ENCODE measurements around the gene MAP3K5.
"Not testable (repeated sequence)": the region's sequence is repeated elsewhere in the genome, so short reads cannot be mapped to it uniquely, and the experiment has no call there.

The MAP3K5 gene

DNA sequence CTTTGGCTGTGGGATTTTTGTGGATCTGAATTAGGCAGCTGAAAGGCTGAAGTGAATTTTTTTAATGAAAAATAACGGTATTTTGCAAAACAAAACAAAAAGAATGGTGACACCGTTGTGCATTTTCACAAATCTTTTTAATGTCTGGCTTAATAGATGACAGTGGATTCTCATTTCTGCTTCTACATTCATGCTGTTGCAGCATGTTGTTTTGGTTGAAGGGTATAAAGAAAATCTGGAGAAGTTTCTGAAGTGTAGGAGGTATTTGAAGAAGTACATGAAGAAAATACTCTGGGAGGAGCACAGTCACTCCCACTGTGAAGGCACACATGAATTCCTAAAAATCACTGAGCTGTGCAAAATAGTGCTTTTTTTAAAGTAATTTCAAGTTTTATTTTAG, 3.1 kb upstream of the MAP3K5 start:
- no peak for DNase-seq

DNA sequence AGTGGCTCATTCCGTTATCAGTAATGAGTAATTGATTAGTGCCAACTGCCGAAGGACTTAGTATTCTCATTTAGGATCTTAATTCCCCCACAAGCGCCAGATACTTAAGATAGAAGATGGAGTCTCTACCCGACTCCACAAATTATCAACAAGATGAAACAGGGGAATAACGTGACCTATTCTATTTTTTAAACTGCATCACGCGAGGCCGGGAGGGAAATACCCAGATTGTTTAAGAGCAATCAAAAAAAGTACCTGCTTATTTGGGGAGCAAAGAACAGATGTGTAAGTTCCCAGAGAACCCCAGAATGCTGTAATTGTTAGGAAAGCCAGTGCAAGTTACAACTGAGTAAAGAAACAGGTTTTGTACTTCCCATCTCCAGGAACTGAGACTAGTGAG, 1.1 kb upstream of the MAP3K5 start:
- DNase-seq, result no peak

DNA sequence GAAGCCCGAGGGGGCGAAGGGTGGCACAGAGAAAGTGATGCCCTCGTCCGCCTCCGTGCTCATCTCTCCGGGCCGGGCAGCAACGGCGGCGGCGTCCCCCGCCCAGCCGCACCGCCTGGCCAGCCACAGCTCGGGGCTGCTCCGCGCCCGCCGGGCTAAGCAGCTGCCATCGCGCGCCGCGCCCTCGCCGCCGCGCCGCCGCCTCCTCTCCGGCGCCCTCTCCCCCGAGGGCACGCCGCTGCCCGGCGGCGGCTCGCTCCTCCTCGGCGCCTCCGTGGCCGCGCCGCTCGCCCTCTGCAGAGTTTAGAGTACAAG, 225 bp downstream of the MAP3K5 start:
- DNase-seq, result peak; percentile 83

DNA sequence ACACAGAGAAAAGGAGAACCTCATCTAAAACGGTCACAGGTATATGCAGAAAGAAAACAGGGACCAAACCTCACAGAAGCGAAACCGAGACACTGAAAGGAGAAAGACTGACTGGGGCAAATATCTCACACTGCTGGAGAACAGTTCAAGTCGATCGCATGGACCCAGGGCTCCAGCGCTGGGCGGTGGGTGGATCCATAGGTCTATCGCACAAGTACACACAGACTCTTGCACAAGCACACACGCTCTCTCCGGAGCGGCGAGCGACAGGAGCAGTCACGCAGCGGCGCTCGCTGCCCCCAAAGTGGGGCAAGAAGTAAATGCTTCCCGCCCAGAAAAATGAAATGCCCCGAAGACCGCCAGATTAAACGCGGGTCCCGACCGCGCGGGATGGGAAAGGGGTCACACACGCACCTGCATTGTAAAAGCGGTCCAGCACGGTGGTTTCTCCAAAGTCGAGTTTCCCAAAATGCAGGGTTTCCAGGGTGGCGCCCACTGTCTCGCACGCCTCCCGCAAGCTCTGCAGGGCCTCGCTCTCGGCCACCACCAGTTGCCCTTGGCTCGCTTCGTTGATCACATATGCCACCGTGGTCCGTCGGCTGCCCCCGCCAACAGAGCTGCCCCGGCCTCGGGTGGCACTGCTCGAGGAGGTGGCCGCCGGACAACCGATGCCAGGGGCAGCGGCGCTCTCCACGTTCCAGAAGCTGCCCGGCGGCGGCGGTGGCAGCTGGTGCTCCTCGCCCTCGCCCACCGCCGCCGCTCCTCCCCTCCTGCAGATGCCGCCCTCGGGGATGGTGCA, 782 bp downstream of the MAP3K5 start:
- DNase-seq, result peak; percentile 84

DNA sequence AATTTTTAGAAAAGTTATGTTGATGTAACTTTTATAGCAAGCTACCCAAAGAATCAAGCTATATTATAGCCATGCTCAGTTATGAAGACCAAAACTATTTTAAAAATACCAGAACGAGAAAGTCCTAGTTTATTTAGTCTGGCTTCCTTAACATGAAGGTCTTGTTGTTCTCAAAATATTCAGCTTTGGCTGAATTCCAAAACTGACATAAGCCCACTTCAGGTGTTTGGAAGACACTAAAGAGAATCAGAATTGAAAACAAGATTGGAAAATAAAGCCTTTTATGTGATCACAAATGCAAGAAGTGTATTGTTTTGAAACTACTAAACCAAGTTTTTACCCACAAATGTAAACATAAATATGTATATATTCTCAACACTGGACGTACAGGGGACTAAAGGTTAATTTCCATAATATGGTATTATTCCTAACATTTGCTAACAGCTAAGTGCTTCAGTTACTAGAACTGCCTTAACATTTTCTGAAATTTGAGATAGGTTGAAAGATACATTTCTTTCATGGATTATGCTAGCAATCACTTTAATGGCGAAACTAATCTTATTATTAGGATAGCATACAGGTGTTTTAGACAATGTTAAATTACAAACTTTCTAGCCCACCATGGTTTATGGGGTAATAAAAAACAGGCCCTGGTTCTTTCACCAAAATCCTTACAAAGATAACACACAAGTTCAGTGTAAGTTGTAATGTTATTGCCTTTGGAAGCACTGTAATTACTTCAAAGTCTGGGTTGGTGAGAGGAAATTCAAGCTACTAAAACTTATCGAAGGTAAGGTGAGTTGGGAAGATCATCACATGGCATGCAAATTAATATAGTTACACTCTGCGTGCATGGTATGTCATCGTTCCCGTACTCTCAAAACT, 1.6 kb downstream of the MAP3K5 start:
- no peak for DNase-seq

DNA sequence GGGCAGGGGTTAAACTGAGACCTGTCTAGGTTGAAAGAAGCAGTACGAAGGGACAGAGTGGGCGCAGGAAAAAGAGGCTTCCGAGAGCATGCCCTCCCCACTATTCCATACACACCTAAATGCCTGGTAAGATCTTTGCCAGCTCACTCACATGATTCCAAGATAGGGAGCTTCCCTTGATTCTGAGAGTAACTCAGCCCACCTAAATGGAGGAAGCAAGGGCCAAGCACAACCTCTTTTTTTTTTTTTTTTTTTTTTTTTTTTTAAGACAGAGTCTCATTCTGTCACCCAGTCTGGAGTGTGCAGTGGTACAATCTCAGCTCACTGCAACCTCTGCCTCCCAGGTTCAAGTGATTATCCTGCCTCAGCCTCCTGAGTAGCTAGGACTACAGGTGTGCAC, 2.8 kb downstream of the MAP3K5 start:
- DNase-seq, result not testable (repeated sequence)

DNA sequence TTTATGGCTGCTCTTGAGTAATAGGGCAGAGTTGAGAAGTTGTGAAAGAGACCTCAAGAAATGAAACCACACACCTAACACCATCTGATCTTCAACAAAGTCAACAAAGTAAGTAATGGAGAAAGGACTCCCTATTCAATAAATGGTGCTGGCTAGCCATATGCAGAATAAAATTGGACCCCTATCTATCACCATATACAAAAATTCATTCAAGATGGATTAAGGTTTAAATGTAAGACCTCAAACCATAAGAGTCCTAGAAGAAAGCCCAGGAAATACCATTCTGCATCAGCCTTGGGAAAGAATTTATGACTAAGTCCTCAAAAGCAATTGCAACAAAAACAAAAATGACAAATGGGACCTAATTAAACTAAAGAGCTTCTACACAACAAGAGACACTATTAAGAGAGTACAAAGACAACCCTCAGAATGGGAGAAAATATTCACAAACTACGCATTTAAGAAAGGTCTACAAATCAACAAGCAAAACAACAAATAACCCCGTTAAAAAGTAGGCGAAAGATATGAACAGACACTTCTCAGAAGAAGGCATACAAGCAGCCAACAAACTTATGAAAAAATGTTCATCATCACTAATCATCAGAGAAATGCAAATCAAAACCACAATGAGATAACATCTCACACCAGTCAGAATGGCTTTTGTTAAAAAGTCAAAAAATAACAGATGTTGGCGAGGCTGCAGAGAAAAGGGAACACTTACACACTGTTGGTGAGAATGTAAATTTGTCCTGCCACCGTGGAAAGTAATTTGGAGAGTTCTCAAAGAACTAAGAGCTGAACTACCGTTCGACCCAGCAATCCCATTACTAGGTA, 4.0 kb downstream of the MAP3K5 start:
- DNase-seq, result no peak

DNA sequence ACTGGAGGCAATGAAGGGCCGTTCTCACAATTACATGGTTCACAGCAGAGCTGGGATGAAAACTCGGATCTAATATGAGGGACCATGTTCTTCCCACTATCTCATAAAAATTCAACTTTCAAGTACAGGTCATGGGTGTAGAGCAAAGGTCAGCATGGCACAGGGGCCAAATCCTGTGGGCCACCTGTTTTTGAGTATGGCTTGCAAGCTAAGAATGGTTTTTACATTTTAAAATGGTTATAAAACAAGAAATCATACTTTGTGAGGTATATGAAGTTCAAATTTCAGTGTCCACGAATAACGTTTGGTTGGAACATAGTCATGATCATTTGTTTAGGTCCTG, 4.6 kb downstream of the MAP3K5 start:
- DNase-seq, result no peak

DNA sequence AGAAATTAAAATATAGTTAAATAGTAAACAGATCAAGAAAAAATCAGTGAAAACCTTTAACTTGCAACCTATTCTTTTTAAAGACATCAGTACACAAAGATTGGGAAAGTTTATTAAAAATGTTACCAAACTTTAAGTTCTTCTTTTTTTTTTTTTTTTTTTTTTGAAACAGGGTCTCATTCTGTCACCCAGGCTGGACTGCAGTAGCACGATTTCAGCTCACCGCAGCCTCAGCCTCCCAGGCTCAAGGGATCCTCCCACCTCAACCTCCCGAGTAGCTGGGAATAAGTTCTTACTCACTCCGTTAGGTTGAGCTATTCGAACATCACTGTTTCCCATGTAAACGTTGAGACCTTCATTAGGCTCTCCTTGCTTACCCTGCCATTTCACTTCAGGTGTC, 5.6 kb downstream of the MAP3K5 start:
- DNase-seq, result no peak

DNA sequence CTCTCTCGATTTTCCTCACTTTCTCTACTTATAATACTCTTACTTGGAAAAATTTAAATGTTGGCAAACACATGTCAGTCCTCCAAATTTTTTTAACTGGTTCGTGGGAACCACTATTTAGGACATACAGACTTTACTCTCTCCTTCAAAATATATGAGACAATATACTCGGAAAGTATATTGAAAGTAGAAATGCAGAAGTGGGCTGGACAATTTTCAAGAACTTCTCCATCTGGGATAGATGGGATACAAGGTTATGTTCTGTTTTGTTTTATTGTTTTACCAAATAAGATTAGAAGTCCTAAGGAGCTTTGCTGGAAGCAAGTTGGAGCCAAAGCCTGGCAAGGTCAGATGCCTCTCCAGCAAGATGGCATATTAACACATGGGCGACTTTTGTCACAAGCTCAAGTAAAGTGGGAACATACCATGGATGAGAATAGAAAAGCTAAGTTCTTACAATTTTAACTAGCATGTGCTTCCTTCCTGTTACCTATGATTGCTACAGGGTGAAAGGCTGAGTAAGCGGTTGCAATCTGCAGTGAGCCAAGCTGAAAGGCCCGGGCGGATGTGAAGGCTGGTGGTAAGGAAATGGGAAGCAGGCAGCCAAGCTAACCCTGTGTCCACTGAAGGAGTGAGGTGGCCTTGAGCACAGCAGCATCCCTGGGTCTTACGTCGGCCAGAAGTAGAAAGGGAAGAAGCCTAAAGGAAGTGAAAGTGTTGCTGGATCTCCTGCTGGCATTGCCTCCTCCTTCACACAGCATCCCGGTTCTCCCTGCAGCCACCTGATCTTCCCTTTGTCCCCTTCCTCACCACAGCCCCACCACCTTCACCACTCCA, 7.1 kb downstream of the MAP3K5 start:
- no peak for DNase-seq

DNA sequence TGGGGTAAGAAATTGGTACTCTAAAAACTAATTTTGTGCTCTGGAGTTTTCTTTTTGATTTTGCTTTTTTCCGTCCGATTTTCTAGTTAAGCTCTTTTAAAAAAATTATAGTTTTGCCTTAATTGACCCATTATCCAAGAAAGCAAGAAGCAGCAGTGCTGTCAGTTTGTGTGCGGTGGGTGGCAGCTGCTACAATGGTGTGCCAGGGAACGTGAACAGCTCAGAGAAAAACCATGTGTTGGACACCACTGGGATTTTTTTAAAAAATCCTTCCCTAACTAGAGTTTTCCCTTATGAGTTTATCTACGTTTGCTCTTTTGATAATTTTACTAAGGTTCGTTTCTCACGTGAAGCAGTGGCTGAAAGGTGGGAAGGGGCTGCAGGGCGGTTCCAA, 8.0 kb downstream of the MAP3K5 start:
- DNase-seq, result no peak

DNA sequence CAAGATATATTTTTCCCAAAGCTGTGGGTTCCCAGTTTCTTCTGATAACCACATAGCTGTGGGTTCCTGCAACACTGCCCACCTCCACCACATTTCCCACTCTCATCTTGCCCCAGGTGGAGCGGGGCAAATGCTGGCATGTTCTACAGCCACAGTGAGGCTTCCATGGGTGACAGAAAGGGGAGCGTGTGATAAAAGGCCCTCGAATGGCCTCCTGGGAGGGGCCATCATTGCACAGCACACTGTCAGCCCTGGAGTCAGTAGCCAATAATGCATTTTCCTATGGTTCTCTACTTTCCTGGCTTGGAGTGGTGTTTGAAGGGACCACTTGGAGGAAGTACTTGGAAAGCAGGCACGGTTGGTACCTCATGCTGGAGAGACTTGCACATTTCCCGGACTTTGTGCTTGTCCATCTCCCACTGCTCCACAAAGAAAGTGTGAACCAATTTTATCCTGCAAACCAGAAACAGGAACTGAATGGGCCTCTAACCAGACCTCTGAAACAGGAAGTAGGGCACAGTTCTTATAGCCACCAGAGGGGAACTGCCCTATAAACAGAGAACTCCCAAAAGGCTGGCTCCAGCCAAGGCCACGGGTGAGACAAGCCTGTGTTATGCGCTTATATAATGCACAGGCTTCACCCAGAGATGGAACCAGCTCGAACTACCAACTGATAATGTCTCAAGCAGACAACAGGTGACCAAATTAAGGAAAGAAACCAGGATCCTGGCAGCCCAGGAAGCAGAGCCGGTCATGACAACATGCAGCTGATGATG, 8.6 kb downstream of the MAP3K5 start:
- DNase-seq, result no peak

DNA sequence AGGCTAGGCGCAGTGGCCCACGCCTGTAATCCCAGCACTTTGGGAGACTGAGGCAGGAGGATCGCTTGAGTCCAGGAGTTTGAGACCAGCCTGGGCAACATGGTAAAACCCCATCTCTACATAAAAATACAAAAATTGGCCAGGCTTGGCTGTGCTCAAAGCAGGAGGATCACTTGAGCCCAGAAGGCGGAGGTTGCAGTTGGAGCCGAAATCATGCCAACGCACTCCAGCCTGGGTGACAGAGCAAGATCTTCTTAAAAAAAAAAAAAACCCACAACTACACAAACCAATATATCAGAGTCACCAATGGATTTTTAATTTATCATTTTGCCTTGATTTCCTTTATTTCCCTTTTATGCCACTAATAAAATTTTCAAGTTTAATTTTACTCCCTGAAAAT, 9.3 kb downstream of the MAP3K5 start:
- DNase-seq, result no peak

DNA sequence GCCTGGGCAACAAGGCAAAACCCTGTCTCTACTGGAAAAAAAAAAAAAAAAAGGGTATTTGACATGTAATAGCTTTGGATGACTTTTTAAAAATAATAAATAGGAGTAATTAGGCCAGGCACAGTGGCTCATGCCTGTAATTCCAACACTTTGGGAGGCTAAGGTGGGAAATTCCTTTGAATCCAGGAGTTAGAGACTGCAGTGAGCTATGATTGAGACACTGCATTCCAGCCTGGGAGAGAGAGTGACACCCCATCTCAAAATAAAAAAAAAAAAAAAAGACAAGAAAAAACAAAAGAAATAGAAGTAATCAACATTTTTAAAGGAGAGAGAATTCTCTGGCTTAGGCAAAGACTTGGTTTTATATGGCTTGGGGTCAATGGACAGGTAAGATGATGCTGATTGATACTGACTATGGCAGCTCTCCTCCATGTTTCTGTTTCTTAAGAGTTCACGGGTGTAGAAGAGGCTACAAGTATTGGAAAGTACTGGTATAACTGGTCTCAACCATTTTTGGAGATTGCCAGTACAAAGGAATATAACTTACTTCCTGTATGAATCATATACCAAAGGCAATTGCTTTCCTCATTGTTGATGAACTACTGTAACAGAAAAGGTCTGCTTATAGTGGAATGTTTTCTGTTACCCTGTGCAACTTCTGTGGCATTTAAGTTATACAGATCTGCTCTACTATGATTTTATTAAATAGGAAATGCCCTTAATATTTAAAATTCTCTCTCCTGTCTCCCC, 10.1 kb downstream of the MAP3K5 start:
- DNase-seq, result no peak

DNA sequence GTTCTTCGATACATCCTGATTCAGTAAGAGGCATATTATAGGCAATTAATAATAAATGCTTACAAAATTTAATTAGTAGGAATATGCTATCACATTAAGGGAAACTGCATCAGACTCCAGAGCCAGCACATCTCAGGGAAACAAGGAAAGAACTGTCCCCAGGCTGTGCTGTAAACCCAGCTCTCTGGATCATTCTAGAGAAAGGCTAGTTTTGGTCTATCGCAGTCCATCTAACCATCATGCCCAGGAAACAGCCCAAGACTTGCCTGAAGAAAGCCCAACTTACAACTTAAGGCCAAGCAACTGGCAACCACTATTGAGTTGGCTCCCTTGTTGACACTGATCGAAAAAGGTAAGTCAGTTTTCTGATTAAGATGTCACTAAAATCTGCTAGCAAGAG, 11.3 kb downstream of the MAP3K5 start:
- no peak for DNase-seq

DNA sequence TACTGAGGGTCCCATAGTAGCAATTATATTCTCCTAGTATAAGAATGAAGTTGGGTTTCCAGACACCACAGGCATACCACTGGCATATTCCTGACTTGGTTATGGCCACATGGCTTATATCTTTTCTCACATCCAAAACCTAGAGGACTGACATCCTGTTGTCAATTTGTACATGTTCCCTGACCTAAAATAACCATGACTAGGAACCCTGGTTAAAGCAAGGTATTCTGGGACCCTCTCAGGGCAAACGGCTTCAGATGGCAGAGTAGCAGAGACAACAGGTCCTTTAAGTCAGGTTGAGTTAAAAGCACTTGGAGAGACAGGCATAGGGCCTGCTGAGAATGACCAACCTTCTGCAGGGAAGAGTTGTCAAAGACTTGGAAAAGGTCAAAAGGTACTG, 12.6 kb downstream of the MAP3K5 start:
- no peak for DNase-seq

DNA sequence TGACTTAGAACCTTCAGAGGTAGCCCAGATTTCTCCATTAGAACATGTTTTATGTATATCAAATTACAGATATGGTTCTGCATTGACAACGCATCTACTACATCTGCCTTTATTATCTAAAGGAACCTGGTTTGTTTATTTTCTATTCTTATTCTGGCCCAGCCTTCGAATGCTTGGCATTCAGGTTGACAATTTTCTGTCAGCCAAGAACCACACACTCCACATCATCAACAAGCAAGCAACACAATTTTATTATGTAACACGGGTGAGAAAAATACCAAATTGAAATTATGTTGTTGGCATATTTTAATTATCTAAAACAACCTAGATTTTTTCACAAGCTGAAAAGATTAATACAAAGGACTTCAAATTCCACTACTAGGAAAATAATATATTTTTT, 14.6 kb downstream of the MAP3K5 start:
- no peak for DNase-seq

DNA sequence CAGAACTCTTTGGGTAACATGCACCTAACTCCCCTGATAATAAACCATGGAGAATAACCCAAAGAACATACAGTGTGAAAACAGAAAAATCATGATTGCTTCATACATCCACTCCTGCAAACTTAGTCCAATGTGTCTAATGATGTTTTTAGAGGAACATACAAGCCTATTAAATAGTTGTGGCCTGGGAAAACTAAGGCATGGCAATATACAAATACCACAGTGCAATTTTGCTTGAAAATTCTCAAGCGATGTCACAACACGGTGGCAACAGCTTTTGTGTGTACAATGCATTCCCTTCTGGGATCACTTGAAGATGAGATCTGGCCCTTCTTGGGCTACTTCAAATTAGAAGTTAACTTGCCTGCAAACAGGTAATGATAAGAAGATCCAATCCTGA, 16.7 kb downstream of the MAP3K5 start:
- no peak for DNase-seq

DNA sequence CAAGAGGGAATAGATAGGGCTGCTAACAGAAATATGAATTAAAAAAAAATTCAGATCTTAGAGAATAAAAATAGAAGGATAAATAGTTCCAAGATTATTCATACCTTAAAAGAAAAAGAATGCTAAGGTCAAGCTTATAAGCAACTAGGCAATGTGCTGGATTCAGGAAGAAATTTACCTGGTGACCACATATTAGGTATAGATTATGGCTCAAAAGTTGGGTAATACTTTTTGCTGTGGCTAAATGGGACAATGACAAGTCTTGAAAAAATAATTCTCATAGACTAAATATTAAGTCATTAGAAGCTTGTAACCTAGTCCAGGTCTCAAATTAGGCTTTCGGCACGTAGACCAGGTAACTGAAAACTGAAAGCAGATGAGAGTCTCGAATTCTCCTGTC, 17.2 kb downstream of the MAP3K5 start:
- DNase-seq, result no peak

DNA sequence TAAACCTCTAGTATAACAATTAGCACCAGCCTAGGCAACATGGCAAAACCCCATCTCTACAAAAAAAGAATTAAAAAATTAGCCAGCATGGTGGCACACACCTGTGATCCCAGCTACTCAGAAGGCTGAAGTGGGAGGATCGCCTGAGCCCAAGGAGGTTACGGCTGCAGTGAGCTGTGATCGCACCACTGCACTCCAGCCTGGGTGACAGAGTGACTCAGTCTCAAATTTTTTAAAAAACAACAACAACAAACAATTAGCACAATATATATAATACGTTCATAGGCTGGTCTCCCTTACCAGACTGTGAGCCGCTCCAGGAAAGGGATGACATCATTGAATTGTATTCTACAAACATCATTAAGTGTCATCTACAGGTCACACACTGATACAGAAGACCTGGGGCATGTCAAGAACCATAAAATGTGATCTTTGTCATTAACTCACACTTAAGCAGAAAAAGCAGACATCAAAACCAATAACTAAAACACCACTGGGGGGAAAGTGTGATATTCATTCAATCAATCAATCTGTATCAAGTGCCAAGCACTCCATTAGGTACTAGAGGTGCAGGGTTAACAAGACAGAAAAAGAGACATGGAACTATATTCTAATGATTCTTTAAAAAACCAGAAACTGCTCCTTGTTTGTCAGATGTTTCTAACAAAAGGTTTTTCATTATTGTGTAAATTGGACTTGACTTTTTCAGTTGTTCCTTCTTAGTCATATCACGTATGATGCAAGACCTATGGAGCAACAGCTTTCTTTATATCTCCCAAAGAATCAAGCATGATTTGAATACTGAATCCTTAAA, 17.8 kb downstream of the MAP3K5 start:
- DNase-seq, result no peak

Measured in right kidney (tissue), 1 donor.